SK-N-SH (cell line): ENCODE results near the gene ATP6V0C. TPM values are rescaled to one million over a fixed set of nuclear protein-coding genes. Genes with fewer than 3 reads are reported as not detected.

Experiments used
- CTCF ChIA-PET: fragments of 300-600, 350-600 bp; formaldehyde crosslinking; extraction: SDS; loops from one replicate; lab custom pipeline; 2021; lab: Yijun Ruan, JAX
- POLR2A ChIA-PET: fragments of 350-600 bp; sonication (Branson Sonifier 250); formaldehyde crosslinking; extraction: SDS; loops from one replicate; lab custom pipeline; 2020; ENCODE audit warnings: antibody characterized with exemption, inconsistent platforms; lab: Yijun Ruan, JAX
- DNase-seq: peaks from one replicate; pipeline ENCODE4 v3.0.0; 2012
- H2AFZ ChIP-seq: fragments of 200-600 bp; sonication (generic); 2 replicates; pipeline ENCODE4 v1.8.1; 2016; ENCODE audit warnings: antibody characterized with exemption, mild to moderate bottlenecking, low read depth
- H3F3A ChIP-seq: fragments of 200-600 bp; sonication (generic); replicated peaks from 2 replicates; pipeline ENCODE3; 2016; ENCODE audit warnings: antibody characterized with exemption, mild to moderate bottlenecking; ENCODE audit not compliant: insufficient read depth
- H3K27ac ChIP-seq, 2 experiments: fragments of 200-500 bp in 1 of 2; fragments of 200-600 bp in 1 of 2; sonication (Bioruptor generic) in 1 of 2; sonication (generic), shearing (Covaris generic) in 1 of 2; 2 replicates each; pipeline versions ENCODE4 v1.5.1 to v1.6.1; 2014 to 2016; ENCODE audit warnings: low read depth in 2 of 2, inconsistent platforms in 1 of 2, low read length in 1 of 2, mild to moderate bottlenecking in 1 of 2, mixed read lengths in 1 of 2
- H3K27me3 ChIP-seq: fragments of 200-600 bp; sonication (generic), shearing (Covaris generic); 2 replicates; pipeline ENCODE4 v1.6.1; 2016; ENCODE audit warnings: mixed run types; ENCODE audit not compliant: insufficient read depth
- H3K36me3 ChIP-seq, 2 experiments: fragments of 200-500 bp in 1 of 2; fragments of 200-600 bp in 1 of 2; sonication (Bioruptor generic) in 1 of 2; sonication (generic) in 1 of 2; replicated peaks in 1 of 2; 2 replicates each; pipeline versions ENCODE3 to v1.5.1; 2014 to 2016; ENCODE audit warnings: low read length in 1 of 2, mild to moderate bottlenecking in 1 of 2; ENCODE audit not compliant: insufficient read depth in 2 of 2, control insufficient read depth in 1 of 2
- H3K4me1 ChIP-seq, 2 experiments: fragments of 200-500 bp in 1 of 2; fragments of 200-600 bp in 1 of 2; sonication (Bioruptor generic) in 1 of 2; sonication (generic), shearing (Covaris generic) in 1 of 2; 2 replicates each; pipeline versions ENCODE4 v1.5.1 to v1.6.1; 2014 to 2016; ENCODE audit warnings: low read depth in 1 of 2, low read length in 1 of 2, mixed run types in 1 of 2; ENCODE audit not compliant: insufficient read depth in 2 of 2, control insufficient read depth in 1 of 2
- H3K4me2 ChIP-seq: fragments of 200-600 bp; sonication (generic), shearing (Covaris generic); 2 replicates; pipeline ENCODE4 v1.6.1; 2017; ENCODE audit warnings: mixed run types
- H3K4me3 ChIP-seq, 2 experiments: fragments of 200-500 bp in 1 of 2; fragments of 200-600 bp in 1 of 2; sonication (Bioruptor generic) in 1 of 2; sonication (generic), shearing (Covaris generic) in 1 of 2; 2 replicates each; pipeline versions ENCODE4 v1.5.1 to v1.8.1; 2014 to 2016; ENCODE audit warnings: low read depth in 2 of 2, inconsistent platforms in 1 of 2, low read length in 1 of 2, mild to moderate bottlenecking in 1 of 2, mixed read lengths in 1 of 2, moderate library complexity in 1 of 2
- H3K79me2 ChIP-seq: fragments of 200-600 bp; sonication (generic); 2 replicates; pipeline ENCODE4 v1.8.1; 2017; ENCODE audit warnings: mild to moderate bottlenecking; ENCODE audit not compliant: insufficient read depth
- H3K9ac ChIP-seq: fragments of 200-600 bp; sonication (generic); 2 replicates; pipeline ENCODE4 v1.6.1; 2017; ENCODE audit warnings: mixed run types
- H3K9me2 ChIP-seq: fragments of 200-600 bp; sonication (generic); 2 replicates; pipeline ENCODE4 v1.6.1; 2017; ENCODE audit warnings: mixed run types
- H3K9me3 ChIP-seq: fragments of 200-600 bp; sonication (generic); 2 replicates; pipeline ENCODE4 v1.6.1; 2017; ENCODE audit warnings: mixed run types, mild to moderate bottlenecking, moderate library complexity
- H4K20me1 ChIP-seq: fragments of 200-600 bp; sonication (generic); 2 replicates; pipeline ENCODE4 v1.6.1; 2017; ENCODE audit warnings: mild to moderate bottlenecking, mixed run types; ENCODE audit not compliant: insufficient read depth
- CHD2 ChIP-seq: fragments of 150-350 bp; IDR thresholded peaks from 2 replicates; pipeline ENCODE4 v1.6.1; 2018; ENCODE audit warnings: low read length; ENCODE audit not compliant: partially characterized antibody
- ELF1 ChIP-seq: IDR thresholded peaks from 2 replicates; pipeline ENCODE4 v1.4.0; 2012
- EZH2phosphoT487 ChIP-seq: fragments of 200-600 bp; sonication (generic); IDR thresholded peaks from 2 replicates; pipeline ENCODE4 v1.6.1; 2017; ENCODE audit warnings: low read depth, mixed run types, mild to moderate bottlenecking, antibody characterized with exemption, moderate library complexity, borderline replicate concordance
- FOXM1 ChIP-seq: IDR thresholded peaks from 2 replicates; pipeline ENCODE4 v1.4.0; 2012; ENCODE audit warnings: low read depth, mild to moderate bottlenecking
- IRF3 ChIP-seq: fragments of 150-350 bp; IDR thresholded peaks from 2 replicates; pipeline ENCODE4 v1.6.1; 2016; ENCODE audit warnings: mild to moderate bottlenecking, low read depth, low read length
- MXI1 ChIP-seq: IDR thresholded peaks from 2 replicates; pipeline ENCODE4 v1.6.1; 2012; ENCODE audit warnings: mild to moderate bottlenecking, low read depth, low read length, improper control_type of control experiment
- POLR2AphosphoS5 ChIP-seq: IDR thresholded peaks from 2 replicates; pipeline ENCODE4 v1.6.1; 2012; ENCODE audit warnings: low read depth, low read length
- RAD21 ChIP-seq: IDR thresholded peaks from 2 replicates; pipeline ENCODE4 v1.6.1; 2012; ENCODE audit warnings: mild to moderate bottlenecking, low read length
- RCOR1 ChIP-seq: fragments of 150-350 bp; IDR thresholded peaks from 2 replicates; pipeline ENCODE4 v1.6.1; 2017; ENCODE audit warnings: antibody characterized with exemption, low read length
- REST ChIP-seq: IDR thresholded peaks from 2 replicates; pipeline ENCODE4 v1.6.1; 2012; ENCODE audit warnings: mild to moderate bottlenecking, low read depth, low read length, moderate library complexity
- SIN3A ChIP-seq: IDR thresholded peaks from 2 replicates; pipeline ENCODE4 v1.6.1; 2012; ENCODE audit warnings: low read depth, mild to moderate bottlenecking, low read length, moderate library complexity, borderline replicate concordance
- SMC3 ChIP-seq: IDR thresholded peaks from 2 replicates; pipeline ENCODE4 v1.6.1; 2012; ENCODE audit warnings: low read depth, low read length, improper control_type of control experiment
- TAF1 ChIP-seq: IDR thresholded peaks from 2 replicates; pipeline ENCODE4 v1.6.1; 2012; ENCODE audit warnings: low read depth, mild to moderate bottlenecking, low read length, moderate library complexity, borderline replicate concordance
- USF2 ChIP-seq: fragments of 150-350 bp; IDR thresholded peaks from 2 replicates; pipeline ENCODE4 v1.6.1; 2017; ENCODE audit warnings: antibody characterized with exemption, low read length, low read depth, borderline replicate concordance
- ZBTB33 ChIP-seq: IDR thresholded peaks from 2 replicates; pipeline ENCODE4 v1.4.0; 2012; ENCODE audit warnings: low read depth, borderline replicate concordance
- WGBS: methylation state at CpG from one replicate; pipeline ENCODE4 v1.1.6; 2017; ENCODE audit warnings: low lambda C conversion rate; 5-methylcytosine and 5-hydroxymethylcytosine counted together
- polyA plus RNA-seq, 3 experiments: library from polyadenylated mRNA; depleted of rRNA; stranded (reverse); fragments of >200 nt; gene quantifications; 2 replicates each; pipeline ENCODE4 v1.2.3, GENCODE V29; 2012

The ATP6V0C gene
- polyA plus RNA-seq, 1 of the 3 experiments (the other 2 are of a cell fraction): 80.1 TPM

GRCh38 chr16:2472488-2472864 is 41.3 kb upstream of the ATP6V0C start:
- no peaks in the 10 kb centered on the region for H3K9me3 ChIP-seq
- CTCF ChIA-PET: interaction anchor here (1.0 to 1.8 kb wide), 4 partner anchors 14 to 42 kb away, joined by 3 to 7 read pairs (median 4); no protein-coding TSS in a partner anchor

More at GRCh38 chr16:2472488-2472864, 41.3 kb upstream of the ATP6V0C start:
- POLR2A ChIA-PET: interaction anchor here (0.9 to 4.6 kb wide), 3 partner anchors 10 to 635 kb away, joined by 3 to 44 read pairs (median 3); no protein-coding TSS in a partner anchor
- no peaks in the 10 kb centered on the region for H4K20me1 ChIP-seq
- no peak overlapping the region for H3K4me3 ChIP-seq
- TF ChIP-seq FOXM1: no peak
- no peak for TF ChIP-seq SIN3A
- no peak for TF ChIP-seq CHD2
- no peak for TF ChIP-seq TAF1
- TF ChIP-seq SMC3: no peak
- no peak for TF ChIP-seq ZBTB33
- TF ChIP-seq REST: no peak
- TF ChIP-seq POLR2AphosphoS5: no peak
- TF ChIP-seq MXI1: no peak
- TF ChIP-seq RCOR1: no peak
- no peak for TF ChIP-seq RAD21
- no peak for TF ChIP-seq USF2
- TF ChIP-seq ELF1: no peak
- TF ChIP-seq IRF3: no peak
- TF ChIP-seq EZH2phosphoT487: no peak
- H3K4me1 ChIP-seq: peaks cover 6 to 75% of the 10 kb centered on the region in 2 experiments; a peak in 3 of 4 replicates
- H3K9me2 ChIP-seq: no peaks in the 10 kb centered on the region
- H3K4me2 ChIP-seq: no peak overlapping the region
- H2AFZ ChIP-seq: no peak overlapping the region
- WGBS: 98% methylated on average over 7 of the region's 27 CpGs
- H3K27me3 ChIP-seq: no peaks in the 10 kb centered on the region
- no peaks in the 10 kb centered on the region for H3K36me3 ChIP-seq
- H3K27ac ChIP-seq: peak overlapping the region in 1 of 2 experiments; percentile 97; a peak in 2 of 4 replicates
- peaks cover 13% of the 10 kb centered on the region for H3F3A ChIP-seq
- H3K79me2 ChIP-seq: peaks cover 11% of the 10 kb centered on the region; the same call in 1 of the 2 replicates
- H3K9ac ChIP-seq: no peak overlapping the region
- DNase-seq: no peak
